GM18951 (cell line): ENCODE results near the gene PRR14L.
"Not testable (repeated sequence)": the region's sequence is repeated elsewhere in the genome, so short reads cannot be mapped to it uniquely, and the experiment has no call there.

Source experiments
- POLR2A ChIP-seq: IDR thresholded peaks from 4 replicates; pipeline ENCODE4 v1.6.1; 2011; ENCODE audit warnings: mild to moderate bottlenecking; ENCODE audit not compliant: insufficient read length, insufficient read depth; ENCODE audit errors: extremely low read depth
- in situ Hi-C: fragments of 300-500 bp; cut with MboI; formaldehyde crosslinking; loops from one replicate; pipeline ENCODE4 v1.12.0; 2022; ENCODE audit warnings: low sequenced_read_pairs, mixed read lengths, inconsistent platforms; ENCODE audit not compliant: unreplicated experiment

The PRR14L gene

DNA sequence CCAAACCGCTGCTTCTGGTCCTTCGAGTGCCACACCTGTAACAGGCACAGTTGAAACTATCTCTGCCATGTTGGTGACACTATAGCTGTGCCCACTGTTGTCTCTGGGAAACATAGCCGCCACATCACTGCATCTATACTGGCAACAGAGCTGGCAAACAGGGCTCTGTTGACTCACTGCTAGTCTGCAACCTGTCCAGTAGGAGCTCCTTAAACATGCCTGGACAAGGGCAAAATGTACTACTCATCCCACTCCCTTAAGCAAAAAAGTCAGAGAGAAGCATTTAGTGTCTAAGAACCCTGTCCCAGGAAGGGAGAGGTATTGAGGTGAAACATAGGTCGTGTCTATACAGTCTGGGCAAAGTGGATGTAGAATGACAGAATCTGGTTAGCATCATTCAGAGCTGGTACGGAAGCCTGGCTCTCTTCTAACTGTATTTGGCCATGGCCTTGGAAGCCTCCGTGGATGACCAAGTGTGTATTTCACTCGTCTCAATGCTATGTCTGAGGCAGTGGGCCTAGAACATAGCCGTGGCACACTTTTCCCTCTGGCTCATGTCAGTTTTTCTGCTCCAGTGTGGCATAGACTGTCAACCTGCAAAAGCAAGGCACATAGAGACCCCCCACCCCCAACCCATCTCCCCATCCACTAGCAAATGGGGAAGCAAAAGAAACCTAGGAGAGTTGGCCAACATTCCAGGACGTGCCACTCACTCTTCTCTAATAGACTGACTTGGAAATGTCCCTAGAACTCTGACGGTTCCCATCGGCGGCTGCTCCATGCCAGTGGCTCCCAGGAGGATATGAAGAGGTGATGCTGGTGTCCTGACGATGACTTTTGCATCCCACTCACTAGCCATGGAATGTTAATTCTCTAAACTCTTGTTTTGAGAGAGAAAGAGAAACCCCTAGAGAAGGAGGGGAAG lies 66.5 kb downstream of the PRR14L start:
- in situ Hi-C loops = no loop called here
- no peak for TF ChIP-seq POLR2A

DNA sequence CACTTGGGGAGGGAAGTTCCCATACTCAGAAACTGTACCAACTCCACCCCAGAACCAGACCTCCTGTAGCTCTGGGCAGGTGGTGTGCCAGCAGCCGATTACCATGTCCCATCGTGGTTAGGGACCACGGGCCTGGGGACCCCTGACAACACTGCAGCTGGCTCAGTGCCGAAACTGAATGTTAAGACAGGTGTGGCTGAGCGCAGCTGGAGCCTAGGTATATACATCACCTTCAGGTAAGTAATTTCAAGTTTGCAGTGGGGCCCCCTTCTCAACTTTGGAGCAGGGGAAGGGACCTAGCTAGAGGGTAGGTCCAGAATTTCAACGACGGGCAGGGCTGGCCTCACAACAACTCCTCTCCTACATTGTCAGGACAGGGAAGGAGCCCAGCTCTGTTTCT lies 67.2 kb downstream of the PRR14L start:
- in situ Hi-C loops = no loop called here
- no peak for TF ChIP-seq POLR2A

DNA sequence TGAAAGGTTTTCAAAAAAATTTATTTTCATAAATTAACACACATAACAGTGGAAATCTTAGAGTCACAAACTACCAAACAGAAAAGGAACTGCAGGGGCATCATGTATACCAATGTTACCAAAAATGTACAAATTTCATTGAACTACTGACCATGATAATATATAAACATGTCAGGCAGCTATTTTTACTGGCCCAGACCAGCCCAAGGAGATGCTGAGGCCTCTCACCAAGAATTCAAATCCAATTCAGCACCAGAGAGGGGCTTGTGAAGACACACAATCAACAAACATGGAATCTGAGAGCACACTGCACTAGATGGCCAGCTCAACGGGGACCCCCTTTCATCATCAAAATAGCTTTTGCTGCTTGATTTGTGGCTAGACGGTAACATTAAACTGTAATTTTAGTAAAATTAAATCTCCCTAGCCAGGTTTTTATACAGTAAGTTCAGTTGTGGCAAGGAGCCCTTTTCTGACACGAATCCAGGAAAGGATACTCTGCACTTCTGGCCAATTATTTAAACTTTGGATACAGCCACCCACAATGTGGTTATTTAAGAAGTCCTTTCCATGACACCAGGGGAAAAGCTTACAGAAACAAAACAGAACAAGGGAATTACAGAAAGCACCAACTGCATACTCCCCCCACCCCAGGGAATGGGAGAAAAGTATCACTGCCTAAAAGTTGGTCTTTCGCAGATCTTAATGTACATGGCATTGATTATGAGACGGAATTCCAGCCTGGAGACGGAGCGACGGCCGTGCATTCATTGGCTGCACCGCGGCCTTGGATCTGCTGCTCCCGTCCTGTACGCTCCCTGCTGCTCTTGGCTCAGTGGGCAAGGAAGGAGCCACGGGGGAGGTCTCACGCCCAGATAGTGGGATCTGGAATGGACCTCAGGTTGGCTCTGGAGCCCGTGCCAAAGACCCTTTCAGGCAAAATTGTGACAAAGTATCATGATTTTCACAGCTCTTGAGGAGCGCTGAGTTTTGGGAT lies 68.3 kb downstream of the PRR14L start:
- in situ Hi-C loops = no loop called here
- no peak for TF ChIP-seq POLR2A

DNA sequence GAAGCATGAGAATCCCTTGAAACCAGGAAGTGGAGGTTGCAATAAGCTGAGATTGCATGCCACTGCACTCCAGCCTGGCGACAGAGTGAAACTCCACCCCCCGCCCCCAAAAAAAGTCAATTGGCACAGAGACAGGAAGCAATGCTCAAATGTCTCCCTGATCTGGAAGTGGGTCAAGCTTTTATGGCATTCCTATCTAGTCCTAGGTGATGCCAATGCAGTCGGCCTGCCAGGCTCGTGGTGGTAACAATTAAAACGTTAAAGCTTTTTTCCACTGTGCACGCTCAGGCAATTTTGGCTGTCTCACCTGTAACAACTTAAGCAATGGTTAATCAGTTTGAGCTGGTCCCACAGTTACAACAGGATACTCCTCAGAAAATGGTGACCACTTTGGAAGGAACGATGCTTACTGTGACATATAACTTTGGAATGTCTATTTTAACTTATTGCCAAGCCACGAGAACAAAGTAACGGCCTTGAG lies 69.0 kb downstream of the PRR14L start:
- in situ Hi-C loops = no loop called here

DNA sequence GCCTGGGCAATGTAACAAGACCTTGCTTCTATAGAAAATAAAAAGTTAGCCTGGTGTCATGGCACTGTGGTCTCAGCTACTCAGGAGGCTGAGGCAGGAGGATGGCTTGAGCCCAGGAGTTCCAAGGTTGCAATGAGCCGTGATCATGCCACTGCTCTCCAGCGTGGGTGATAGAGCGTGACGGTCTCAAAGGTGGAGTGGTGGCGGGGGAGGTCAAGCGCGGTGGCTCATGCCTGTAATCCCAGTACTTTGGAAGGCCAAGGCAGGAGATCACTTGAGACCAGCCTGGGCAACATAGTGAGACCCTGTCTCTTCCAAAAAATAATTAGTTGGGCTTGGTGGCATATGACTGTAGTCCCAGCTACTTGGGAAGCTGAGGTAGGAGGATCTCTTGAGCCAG lies 71.2 kb downstream of the PRR14L start:
- in situ Hi-C loops = no loop called here
- TF ChIP-seq POLR2A = no peak

More for the DNA sequence above, 69.0 kb downstream of the PRR14L start:
- no peak for TF ChIP-seq POLR2A

DNA sequence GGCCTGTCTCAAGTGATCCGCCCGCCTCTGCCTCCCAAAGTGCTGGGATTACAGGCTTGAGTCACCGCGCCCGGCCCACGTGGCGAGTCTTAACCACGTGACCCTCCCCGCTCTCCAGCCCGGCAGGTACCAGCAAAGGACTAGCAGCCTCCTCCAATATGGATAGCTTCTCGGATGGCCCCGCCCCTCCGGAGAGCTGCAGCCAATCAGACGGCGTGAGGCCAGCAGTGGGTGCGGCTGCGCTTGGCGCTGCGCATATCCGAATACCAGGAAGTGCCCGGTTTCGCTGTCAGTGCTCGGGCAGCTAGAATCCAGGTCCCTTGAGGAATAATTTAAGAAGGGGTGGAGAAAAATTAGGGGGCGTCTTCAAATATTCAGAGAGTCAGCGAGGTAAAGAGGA lies 73.2 kb downstream of the PRR14L start:
- TF ChIP-seq POLR2A = peak; percentile 68
- in situ Hi-C loops = no loop called here

DNA sequence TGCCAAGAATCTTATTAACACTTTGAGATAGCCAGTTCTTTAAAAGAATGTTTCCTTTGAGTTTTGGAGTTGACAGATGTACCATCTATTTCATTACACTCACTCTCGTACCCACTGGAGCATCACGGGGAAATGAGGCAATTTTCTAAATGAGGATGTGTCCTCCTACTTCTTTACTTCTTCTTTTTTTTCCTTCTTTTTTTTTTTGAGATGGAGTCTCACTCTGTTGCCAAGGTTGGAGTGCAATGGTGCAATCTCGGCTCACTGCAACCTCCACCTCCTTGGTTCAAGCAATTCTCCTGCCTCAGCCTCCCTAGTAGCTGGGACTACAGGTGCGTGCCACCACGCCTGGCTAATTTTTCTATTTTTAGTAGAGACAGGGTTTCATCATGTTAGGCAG lies 75.7 kb downstream of the PRR14L start:
- in situ Hi-C loops = not testable (repeated sequence)

DNA sequence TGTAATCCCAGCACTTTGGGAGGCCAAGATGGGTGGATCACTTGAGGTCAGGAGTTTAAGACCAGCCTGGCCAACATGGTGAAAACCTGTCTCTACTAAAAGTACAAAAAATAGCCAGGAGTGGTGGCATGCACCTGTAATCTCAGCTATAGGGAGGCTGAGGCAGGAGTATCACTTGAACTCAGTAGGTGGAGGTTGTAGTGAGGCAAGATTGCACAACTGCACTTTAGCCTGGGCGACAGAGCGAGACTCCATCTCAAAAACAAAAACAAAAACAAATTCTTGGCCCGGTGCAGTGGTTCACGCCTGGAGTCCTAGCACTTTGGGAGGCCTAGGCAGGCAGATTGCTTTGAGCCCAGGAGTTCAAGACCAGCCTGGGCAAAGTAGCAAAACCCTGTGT lies 81.1 kb downstream of the PRR14L start:
- in situ Hi-C loops = loop anchor here (10.0 kb wide), 1 partner anchor 286 kb away; no protein-coding TSS in a partner anchor

DNA sequence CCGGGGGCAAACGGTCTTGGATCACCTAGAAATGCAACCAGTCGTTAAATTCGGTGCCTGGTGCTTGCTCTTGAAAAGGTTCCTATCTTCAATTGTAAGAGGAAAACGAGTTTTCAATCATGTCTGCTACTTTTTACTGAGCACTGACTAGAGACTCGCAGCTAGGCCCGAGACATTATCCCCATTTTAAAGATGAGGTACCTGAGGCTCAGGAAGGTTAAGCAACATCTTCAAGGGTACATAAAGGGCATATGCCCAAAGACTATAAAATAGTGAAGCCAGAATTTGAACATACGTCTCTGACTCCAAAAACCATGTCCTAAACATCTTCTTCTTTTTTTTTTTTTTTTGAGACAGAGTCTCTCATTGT lies 87.3 kb downstream of the PRR14L start:
- in situ Hi-C loops = loop anchor here (10.0 kb wide), 1 partner anchor 292 kb away; no protein-coding TSS in a partner anchor

DNA sequence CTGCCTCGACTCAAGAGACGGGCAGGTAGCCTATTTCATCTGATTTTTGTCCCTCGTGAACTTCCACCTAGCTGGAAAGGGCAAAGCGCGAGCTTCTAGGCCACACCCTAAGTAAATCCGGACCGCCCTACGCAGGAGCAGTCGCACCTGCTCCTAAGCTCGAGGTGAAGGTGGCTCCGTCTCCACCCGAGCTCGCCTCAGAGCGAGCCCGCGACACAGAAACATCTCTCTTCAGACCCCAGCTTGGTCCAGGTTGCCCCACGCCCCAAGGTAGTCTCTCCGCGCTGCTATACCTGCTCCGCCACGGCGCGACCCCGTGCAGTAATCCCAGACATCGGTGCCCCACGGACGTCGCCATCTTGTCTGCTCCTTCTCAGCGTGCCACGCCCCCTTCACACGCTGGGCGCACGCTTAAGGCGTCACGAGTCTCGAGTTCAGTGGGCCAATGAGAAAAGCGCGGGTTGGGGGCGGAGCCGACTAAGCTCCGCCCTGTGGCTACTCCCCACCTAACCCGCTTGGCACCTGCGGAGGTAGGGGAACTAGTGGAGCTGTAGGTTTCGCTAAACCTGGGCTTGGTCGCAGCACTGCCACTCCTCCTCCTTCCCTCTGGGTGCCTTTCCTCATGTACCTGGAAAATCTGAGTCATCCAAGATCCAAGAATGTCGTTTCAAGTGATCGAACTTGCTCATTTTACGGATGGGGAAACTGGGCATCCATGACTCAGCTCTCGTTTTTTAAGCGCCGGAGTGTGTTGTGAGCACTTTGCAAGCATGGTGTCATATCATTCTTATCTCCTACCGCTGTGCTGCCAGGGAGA lies 87.9 kb downstream of the PRR14L start, which contains the start of gene PISD:
PISD (minus strand) TSS at position 365 of the 817 bp plus-strand sequence; CDS start at position 358, 7 bp downstream.
- in situ Hi-C loops = loop anchor here (10.0 kb wide), 1 partner anchor 293 kb away; no protein-coding TSS in a partner anchor

More for the DNA sequence above, 87.3 kb downstream of the PRR14L start:
- TF ChIP-seq POLR2A = no peak

DNA sequence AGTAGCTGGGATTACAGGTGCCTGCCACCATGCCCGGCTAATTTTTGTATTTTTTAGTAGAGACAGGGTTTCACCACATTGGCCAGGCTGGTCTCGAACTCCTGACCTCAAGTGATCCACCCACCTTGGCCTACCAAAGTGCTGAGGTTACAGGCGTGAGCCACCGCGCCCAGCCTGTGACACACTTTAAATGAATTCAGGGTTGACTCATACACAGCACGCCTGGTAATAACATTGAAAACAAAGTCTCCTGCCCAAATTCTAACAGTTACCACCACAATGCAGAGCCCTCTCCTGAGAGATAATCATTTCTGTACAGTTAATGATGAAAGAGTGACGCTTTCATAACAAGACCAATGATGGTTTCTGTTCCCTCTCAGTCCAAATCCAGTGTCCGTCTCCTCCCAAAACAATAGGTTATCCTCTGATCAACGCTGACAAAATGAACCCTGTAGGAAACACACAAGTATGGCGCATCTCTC lies 89.0 kb downstream of the PRR14L start:
- in situ Hi-C loops = loop anchor here (10.0 kb wide), 1 partner anchor 294 kb away; no protein-coding TSS in a partner anchor

More for the DNA sequence above, 87.9 kb downstream of the PRR14L start, which contains the start of gene PISD:
- TF ChIP-seq POLR2A = peak; percentile 78

DNA sequence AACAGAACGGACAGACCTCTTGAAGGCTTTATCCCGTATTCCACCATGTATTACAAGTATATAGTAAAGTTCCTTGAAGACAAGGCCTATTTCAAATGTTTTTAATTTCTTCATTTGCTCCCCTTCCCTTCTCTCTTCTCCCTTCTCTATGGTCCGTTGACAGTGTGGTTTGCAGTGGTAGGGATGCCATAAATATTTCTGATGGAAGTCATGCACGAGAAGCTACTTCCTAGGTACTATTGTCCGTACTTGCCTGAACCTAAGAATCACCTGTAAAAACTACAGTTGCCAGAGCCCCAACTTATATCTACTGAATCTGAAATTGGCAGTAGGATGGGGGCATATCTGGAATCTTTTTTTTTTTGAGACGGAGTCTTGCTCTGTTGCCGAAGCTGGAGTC lies 90.7 kb downstream of the PRR14L start:
- in situ Hi-C loops = no loop called here
- TF ChIP-seq POLR2A = no peak
